HUDEP-2 (cell line): Measurements from ENCODE around the gene AP1M1.

Source experiments
- DNase-seq, 76 experiments: peaks; one replicate each; lab custom pipeline; 2025; ENCODE audit not compliant: unreplicated experiment in 76 of 76; lab: John Stamatoyannopoulos, UW

The AP1M1 gene

GRCh38 chr19:16288544-16288943 is 90.8 kb downstream of the AP1M1 start:
- no peak for DNase-seq

DNA sequence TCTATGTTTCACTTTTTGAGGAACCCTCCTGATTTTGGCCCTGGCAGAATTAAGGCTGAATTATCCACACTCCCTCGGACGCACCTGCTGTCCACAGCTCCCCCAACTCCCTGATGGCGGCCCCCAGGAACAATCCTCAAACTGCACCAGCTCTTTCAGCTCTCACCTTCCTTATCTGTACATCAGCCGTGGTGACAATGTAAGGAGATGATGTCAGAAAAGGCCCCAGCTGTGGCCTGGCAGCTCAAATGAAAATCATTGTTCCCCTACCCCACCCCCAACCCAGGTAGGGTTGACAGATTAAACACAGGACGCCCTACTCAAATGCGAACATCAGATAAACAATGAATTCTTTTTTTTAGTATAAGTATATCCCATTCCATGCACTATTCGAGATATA is 91.9 kb downstream of the AP1M1 start:
- no peak for DNase-seq

DNA sequence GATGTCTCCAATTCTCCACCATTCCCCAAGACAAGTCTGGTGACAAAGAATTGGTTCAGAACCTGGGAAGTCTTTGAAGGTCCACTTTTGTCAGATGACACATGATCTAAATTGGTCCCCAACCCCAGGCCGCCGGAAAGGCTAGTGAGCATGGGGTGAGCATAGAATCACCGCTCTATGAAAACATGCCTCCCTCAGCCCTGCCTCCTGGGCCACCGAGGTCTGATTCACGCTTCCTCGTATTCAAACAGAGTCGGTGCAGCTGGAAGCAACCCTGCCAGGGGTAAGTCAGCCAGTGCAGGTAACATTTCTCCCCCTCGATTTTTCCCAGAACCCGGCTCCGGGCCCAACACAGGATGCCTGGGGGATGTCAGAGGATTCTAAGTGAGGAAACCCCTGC is 93.0 kb downstream of the AP1M1 start:
- DNase-seq: no peak

- DNase-seq: peak in 60 of 76 experiments; percentile 15 to 79 (median 38)
Observed at GRCh38 chr19:16293118-16294091, 95.7 kb downstream of the AP1M1 start.

- no peak for DNase-seq
Observed at GRCh38 chr19:16295057-16295456, 97.3 kb downstream of the AP1M1 start.
